GM10248 (cell line): ENCODE data around the gene TLE1.

Experiments used
- CTCF ChIA-PET: fragments of 300-600 bp; sonication (Branson Sonifier 250); formaldehyde crosslinking; extraction: SDS; loops from one replicate; lab custom pipeline; 2021; ENCODE audit warnings: antibody characterized with exemption; lab: Yijun Ruan, JAX
- POLR2A ChIA-PET: fragments of 350-650 bp; sonication (Branson Sonifier 250); formaldehyde crosslinking; extraction: SDS; loops from one replicate; lab custom pipeline; 2020; ENCODE audit warnings: antibody characterized with exemption; lab: Yijun Ruan, JAX
- DNase-seq: peaks from one replicate; pipeline ENCODE4 v3.0.0; 2012; ENCODE audit errors: extremely low spot score
- TF ChIP-seq, protein P1 (sequence below): IDR thresholded peaks from 2 replicates; pipeline ENCODE4 v1.5.1; 2012; ENCODE audit warnings: mild to moderate bottlenecking, low read depth; ENCODE audit errors: extremely low read depth, missing control alignments, control extremely low read depth

TLE1 gene

DNA sequence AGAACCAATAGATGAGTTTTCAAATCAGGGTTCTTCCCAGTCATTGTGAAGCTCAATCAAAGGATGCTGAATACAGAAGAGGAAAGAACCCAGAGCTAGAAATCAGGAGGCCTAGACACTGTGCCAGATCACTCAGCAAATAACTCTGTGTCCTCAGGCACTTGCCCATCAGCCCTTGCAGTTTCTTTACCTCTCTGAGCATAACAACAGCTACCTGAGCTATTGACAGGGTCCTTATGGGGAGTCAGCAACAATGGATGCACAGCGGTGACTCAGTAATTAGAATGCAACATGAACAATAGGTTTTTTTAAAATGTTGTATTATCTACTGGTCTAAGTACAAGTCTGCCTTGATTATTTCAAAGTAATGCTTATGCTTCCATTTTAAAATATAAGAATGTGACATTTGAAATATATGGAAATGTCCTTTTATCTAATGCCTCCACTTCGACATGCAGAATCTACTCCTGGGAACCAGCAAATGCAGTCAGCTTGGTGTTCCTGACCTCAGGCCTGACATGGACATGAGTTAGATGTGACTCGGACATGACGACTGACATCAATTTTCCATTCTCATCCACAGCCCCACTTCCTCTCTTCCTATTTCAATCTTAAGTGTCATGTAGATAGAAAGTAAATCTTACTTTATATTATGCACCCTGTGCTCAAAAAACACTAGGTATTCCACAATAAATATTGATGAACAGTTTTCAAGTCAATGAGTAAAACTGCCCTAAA lies 155.0 kb downstream of the TLE1 start:
- POLR2A ChIA-PET = no interaction called here
- CTCF ChIA-PET = no interaction called here
- no peak for DNase-seq
- TF ChIP-seq, protein P1, sequence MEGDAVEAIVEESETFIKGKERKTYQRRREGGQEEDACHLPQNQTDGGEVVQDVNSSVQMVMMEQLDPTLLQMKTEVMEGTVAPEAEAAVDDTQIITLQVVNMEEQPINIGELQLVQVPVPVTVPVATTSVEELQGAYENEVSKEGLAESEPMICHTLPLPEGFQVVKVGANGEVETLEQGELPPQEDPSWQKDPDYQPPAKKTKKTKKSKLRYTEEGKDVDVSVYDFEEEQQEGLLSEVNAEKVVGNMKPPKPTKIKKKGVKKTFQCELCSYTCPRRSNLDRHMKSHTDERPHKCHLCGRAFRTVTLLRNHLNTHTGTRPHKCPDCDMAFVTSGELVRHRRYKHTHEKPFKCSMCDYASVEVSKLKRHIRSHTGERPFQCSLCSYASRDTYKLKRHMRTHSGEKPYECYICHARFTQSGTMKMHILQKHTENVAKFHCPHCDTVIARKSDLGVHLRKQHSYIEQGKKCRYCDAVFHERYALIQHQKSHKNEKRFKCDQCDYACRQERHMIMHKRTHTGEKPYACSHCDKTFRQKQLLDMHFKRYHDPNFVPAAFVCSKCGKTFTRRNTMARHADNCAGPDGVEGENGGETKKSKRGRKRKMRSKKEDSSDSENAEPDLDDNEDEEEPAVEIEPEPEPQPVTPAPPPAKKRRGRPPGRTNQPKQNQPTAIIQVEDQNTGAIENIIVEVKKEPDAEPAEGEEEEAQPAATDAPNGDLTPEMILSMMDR = no peak
